Measurements from ENCODE around the gene CXCL11. TPM values are rescaled to one million over a fixed set of nuclear protein-coding genes. Genes with fewer than 3 reads are reported as not detected.

The CXCL11 gene
- total RNA-seq, 1 experiment from 2014 or later, result 6.0 TPM

DNA sequence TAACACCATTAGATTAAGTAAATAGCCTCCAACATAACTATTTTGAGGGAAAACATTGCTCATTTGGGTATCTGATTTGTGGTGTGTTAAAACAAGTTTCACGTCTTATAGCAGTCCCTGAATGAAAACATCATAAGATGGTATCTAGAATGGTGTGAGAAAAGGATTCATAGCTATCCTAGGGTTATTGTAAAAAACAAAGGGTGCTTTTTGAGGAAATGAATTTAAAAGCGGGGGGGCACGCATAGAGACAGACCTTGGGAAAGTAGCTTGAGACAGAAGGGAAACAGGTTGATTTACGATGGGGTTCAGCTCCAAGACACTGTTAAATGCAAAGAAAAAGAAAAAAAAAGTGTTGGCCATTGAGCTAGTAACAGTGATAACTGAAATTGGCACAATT, 11.8 kb downstream of the CXCL11 start:
- Mint-ChIP-seq H3K27me3 (ENCODE audit: unreplicated experiment) (no peaks in the 10 kb centered on the region), H3K9me3 (ENCODE audit: low read depth, unreplicated experiment) (no peaks in the 10 kb centered on the region), H3K27ac (ENCODE audit: unreplicated experiment) (no peak overlapping the region), H3K4me1 (ENCODE audit: low read depth, unreplicated experiment) (peaks cover 11% of the 10 kb centered on the region), H3K36me3 (ENCODE audit: insufficient read depth, unreplicated experiment) (peaks cover 5% of the 10 kb centered on the region), H3K4me3 (ENCODE audit: low read depth, unreplicated experiment) (no peak overlapping the region)
- no TSS peak for BruUV-seq (replicated peaks)
- TF ChIP-seq, protein P1, sequence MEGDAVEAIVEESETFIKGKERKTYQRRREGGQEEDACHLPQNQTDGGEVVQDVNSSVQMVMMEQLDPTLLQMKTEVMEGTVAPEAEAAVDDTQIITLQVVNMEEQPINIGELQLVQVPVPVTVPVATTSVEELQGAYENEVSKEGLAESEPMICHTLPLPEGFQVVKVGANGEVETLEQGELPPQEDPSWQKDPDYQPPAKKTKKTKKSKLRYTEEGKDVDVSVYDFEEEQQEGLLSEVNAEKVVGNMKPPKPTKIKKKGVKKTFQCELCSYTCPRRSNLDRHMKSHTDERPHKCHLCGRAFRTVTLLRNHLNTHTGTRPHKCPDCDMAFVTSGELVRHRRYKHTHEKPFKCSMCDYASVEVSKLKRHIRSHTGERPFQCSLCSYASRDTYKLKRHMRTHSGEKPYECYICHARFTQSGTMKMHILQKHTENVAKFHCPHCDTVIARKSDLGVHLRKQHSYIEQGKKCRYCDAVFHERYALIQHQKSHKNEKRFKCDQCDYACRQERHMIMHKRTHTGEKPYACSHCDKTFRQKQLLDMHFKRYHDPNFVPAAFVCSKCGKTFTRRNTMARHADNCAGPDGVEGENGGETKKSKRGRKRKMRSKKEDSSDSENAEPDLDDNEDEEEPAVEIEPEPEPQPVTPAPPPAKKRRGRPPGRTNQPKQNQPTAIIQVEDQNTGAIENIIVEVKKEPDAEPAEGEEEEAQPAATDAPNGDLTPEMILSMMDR (IDR thresholded peaks at IDR 0.05; ENCODE audit: unreplicated experiment), result no peak
- DNase-seq, result no peak
- intact Hi-C loops (cut with micrococcal nuclease; ENCODE audit: unreplicated experiment), result no loop called here
- CTCF ChIA-PET, result no interaction called here

DNA sequence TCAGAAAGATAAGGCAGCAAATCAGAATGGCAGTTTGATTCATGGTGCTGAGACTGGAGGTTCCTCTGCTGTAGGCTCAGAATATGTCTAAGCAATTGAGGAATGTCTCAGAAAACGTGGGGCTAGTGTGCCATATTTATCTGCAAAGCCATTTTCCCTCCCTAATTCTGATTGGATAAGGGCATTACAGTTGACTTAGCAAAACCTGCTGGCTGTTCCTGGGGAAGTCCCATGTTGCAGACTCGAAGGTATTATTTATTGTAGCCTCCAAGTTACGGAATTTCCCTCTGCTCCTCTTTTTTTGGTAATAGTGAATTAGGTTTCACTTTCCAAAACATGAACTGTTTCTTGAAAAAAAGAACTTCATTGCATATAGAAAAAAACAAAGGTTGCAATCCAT, 12.5 kb downstream of the CXCL11 start, which contains the start of gene CXCL10:
TSS of gene CXCL10 (minus strand) at position 109 of the 400 bp plus-strand sequence. CDS start at position 43, 66 bp downstream.
- H3K27me3 Mint-ChIP-seq (ENCODE audit: unreplicated experiment), result no peaks in the 10 kb centered on the region
- intact Hi-C loops (cut with micrococcal nuclease; ENCODE audit: unreplicated experiment), result no loop called here
- peaks cover 4% of the 10 kb centered on the region for H3K4me1 Mint-ChIP-seq (ENCODE audit: low read depth, unreplicated experiment)
- H3K36me3 Mint-ChIP-seq (ENCODE audit: insufficient read depth, unreplicated experiment), result peaks cover 3% of the 10 kb centered on the region
- no peaks in the 10 kb centered on the region for H3K9me3 Mint-ChIP-seq (ENCODE audit: low read depth, unreplicated experiment)
- no TSS peak for BruUV-seq (replicated peaks)
- DNase-seq, result no peak
- CTCF ChIA-PET, result no interaction called here
- H3K27ac Mint-ChIP-seq (ENCODE audit: unreplicated experiment), result no peak within 1 kb of the TSS
- H3K4me3 Mint-ChIP-seq (ENCODE audit: low read depth, unreplicated experiment), result no peak within 1 kb of the TSS
- TF ChIP-seq, protein P1 (IDR thresholded peaks at IDR 0.05; ENCODE audit: unreplicated experiment), result no peak

DNA sequence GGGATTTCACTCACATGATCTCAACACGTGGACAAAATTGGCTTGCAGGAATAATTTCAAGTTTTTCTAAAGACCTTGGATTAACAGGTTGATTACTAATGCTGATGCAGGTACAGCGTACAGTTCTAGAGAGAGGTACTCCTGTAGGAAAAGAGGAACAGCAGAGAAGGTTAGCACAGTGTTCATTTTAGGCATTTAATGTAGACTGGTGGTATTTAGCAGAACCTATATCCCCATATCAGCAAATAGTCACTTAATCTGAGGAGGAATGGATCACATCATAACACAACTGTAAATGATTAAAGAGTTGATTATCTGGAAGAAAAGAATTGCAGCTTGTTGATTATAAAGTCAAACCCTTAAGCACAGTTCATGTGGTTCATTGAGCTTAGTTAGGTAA, 13.2 kb downstream of the CXCL11 start:
- TF ChIP-seq, protein P1 (IDR thresholded peaks at IDR 0.05; ENCODE audit: unreplicated experiment), result no peak
- no peaks in the 10 kb centered on the region for H3K4me1 Mint-ChIP-seq (ENCODE audit: low read depth, unreplicated experiment)
- CTCF ChIA-PET, result no interaction called here
- H3K4me3 Mint-ChIP-seq (ENCODE audit: low read depth, unreplicated experiment), result no peak overlapping the region
- no peak overlapping the region for H3K27ac Mint-ChIP-seq (ENCODE audit: unreplicated experiment)
- no peaks in the 10 kb centered on the region for H3K9me3 Mint-ChIP-seq (ENCODE audit: low read depth, unreplicated experiment)
- H3K36me3 Mint-ChIP-seq (ENCODE audit: insufficient read depth, unreplicated experiment), result no peaks in the 10 kb centered on the region
- BruUV-seq (replicated peaks), result no TSS peak
- intact Hi-C loops (cut with micrococcal nuclease; ENCODE audit: unreplicated experiment), result no loop called here
- H3K27me3 Mint-ChIP-seq (ENCODE audit: unreplicated experiment), result no peaks in the 10 kb centered on the region
- DNase-seq, result no peak

DNA sequence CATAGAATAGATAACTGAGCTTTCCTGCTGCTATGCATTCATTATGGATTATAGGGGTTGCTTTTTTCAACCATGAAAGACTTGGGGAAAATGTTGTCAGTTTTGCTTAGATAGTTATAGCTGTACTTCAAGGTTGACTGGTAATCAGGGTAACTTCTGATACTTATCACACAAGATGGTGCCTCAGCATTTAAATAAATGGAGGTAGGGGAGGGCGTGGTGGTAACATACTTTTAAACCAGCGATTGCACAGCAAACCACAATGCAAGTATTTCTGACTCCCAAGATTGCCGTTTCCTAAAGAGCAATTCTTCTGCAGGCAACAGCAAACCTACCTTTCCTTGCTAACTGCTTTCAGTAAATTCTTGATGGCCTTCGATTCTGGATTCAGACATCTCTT, 13.8 kb downstream of the CXCL11 start:
- intact Hi-C loops (cut with micrococcal nuclease; ENCODE audit: unreplicated experiment), result no loop called here
- Mint-ChIP-seq H3K9me3 (ENCODE audit: low read depth, unreplicated experiment) (no peaks in the 10 kb centered on the region), H3K27ac (ENCODE audit: unreplicated experiment) (no peak overlapping the region), H3K4me3 (ENCODE audit: low read depth, unreplicated experiment) (no peak overlapping the region), H3K4me1 (ENCODE audit: low read depth, unreplicated experiment) (no peaks in the 10 kb centered on the region), H3K27me3 (ENCODE audit: unreplicated experiment) (no peaks in the 10 kb centered on the region), H3K36me3 (ENCODE audit: insufficient read depth, unreplicated experiment) (no peaks in the 10 kb centered on the region)
- no TSS peak for BruUV-seq (replicated peaks)
- CTCF ChIA-PET, result no interaction called here
- TF ChIP-seq, protein P1 (IDR thresholded peaks at IDR 0.05; ENCODE audit: unreplicated experiment), result no peak
- no peak for DNase-seq

Data from Calu3 (cell line).